ENCODE data around the gene CTNND1.

Gene CTNND1

GRCh38 chr11:57763568-57763967 lies 2.0 kb downstream of the CTNND1 start:
- no peak for DNase-seq (ENCODE audit: low read depth in 2 of 3, low spot score in 2 of 3)

- DNase-seq (ENCODE audit: low read depth in 2 of 3, low spot score in 2 of 3): no peak
These were observed 2.4 kb downstream of the CTNND1 start for GRCh38 chr11:57764021-57764420.

- no peak for DNase-seq (ENCODE audit: low read depth in 2 of 3, low spot score in 2 of 3)
These were observed 3.0 kb downstream of the CTNND1 start for GRCh38 chr11:57764566-57764965.

DNA sequence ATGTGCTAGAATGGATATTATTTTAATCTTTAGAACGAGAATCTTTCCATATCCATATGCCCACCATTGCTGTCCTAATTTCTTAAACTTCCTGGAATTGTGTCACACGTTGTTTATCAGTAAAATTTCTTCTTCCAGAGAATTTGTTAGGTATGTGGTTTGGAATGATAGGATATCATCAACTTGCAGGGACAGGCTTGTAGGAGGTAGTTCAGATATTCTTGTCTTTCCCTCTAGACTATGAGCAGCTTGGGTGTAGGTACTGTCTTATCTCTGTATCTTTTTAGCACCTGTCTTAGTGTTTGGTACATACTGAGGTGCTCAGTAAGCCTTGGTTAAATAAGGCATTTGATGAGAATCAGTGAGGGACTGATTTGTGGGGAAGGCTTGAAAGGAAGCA lies 3.4 kb downstream of the CTNND1 start:
- no peak for DNase-seq (ENCODE audit: low read depth in 2 of 3, low spot score in 2 of 3)

GRCh38 chr11:57770793-57771192 lies 9.2 kb downstream of the CTNND1 start:
- no peak for DNase-seq (ENCODE audit: low read depth in 2 of 3, low spot score in 2 of 3)

DNA sequence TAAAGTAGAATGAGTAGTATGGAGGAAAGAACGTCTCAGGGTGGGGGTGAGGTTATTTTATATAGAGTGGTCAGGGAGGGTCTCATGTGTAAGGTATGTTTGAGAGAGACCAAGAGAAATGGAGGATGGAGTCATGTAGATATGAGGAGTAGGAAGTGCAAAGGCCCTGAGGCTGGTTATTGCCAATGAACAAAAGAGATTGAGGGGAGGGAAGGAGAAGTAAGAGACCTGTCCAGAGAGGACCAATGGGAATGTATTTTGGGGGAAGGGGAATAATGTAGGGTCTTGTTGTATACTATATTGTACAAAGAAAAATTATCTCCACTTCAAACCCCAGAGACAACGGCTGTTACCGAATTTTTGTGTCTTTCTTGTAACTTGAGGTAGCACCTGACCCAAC lies 9.8 kb downstream of the CTNND1 start:
- DNase-seq (ENCODE audit: low read depth in 2 of 3, low spot score in 2 of 3): no peak

DNA sequence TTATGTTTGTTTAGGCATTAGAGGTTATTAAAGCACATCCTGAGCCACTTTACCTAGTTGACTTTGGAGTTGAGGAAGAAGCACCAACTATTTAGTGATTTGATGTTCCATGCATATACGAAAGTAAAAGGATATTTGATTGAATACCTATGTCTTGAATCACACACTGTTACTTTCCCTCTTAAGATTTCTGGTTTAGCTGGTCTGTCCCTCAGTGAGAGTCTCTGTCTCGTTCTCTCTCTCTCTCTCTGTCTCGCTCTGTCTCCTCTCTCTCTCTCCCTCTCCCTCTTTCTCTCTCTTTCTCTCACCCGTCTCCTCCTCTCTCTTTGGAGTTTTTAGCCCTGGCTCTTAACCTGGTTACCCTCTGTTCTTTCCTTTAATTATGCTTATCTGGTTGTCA lies 11.0 kb downstream of the CTNND1 start:
- no peak for DNase-seq (ENCODE audit: low read depth in 2 of 3, low spot score in 2 of 3)

DNA sequence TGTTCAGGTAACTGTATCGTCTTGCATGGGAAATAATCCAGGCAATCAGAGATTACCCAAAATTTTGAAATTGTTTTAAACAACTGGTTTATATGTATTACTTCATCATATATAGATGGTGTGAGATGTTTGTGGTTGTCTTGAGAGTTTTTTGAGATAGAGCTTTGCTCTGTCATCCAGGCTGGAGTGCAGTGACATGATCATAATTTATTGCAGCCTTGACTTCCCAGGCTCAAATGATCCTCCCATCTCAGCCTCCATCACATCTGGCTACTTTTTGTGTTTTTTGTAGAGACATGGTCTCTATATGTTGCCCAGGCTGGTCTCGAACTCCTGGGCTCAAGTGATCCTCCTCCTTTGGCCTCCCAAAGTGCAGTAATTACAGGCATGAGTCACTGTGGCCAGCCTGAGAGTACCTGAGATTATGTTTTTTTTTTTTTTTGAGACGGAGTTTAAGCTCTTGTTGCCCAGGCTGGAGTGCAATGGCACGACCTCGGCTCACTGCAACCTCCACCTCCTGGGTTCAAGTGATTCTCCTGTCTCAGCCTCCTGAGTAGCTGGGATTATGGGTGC lies 11.5 kb downstream of the CTNND1 start:
- no peak for DNase-seq (ENCODE audit: low read depth in 2 of 3, low spot score in 2 of 3)

DNA sequence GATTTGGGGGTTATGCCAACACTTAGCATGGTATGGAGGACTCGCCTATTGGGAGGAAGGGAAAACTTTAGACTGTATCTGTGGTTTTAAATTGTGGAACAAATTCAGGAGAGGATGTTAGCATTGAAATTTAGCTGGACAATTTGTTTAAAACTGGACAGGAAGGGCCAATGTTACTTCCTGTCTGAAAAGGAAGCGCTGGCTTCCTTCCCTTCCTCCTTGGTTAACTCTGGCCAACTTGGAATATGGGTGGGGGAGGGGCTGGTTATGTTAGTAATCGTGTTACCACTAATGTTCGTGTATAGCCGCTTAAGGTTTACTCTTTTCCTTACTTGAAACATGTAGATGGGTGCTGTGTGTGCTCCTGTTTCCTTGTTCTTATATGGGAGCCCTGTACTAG lies 13.9 kb downstream of the CTNND1 start:
- no peak for DNase-seq (ENCODE audit: low read depth in 2 of 3, low spot score in 2 of 3)

DNA sequence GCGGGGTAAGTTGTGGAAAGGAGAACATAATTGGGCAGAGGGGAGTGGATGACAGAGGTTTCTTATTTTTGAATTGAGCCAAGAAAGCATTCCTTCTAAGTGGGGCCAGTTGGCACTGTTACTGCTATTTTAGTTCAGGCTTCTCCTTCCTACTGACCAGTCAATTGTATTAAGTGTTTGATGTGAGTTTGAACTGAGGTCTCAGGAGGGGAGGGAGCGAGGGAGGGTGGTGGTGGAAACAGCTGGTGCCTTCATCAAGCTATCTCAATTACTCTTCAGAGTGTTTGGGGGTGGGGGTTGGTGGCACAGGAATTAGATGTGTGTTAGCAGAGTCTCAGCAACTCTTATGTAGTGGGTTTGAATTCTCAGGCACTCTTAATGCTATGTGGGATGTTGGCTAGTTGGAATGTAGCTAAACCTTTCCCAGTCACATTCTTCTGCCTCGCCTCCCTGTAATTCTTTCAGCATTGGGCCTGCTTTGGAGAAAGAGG lies 14.5 kb downstream of the CTNND1 start:
- DNase-seq (ENCODE audit: low read depth in 2 of 3, low spot score in 2 of 3): no peak

DNA sequence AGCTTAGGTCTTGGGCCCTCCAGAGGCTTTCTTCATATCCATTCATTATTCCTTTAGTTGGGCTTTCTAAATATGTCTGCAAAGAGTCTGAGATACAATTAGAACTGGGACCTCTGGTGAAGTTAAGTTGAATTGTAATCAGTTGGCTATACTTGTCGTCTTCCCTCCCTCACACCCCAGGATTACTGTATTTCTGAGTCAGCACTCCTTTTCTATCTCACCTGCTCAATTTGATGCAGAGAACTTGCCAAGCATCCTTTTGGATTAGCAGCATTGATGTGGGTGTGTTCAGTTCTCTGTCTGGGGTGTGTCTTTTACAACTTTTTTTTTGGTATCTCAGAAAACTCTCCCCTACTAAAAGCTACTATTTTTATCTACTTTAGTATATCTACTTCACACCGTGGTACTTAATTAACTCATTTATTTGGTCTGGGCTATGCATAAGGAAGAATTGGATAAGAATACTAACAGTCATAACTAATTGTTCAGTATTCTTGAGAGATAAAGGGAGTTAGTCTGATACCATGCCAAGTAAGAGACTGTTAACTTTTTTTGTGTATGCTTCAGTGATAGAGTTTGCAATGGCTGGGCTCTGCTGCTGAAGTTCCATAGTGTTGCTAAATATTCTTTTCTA lies 15.1 kb downstream of the CTNND1 start:
- DNase-seq (ENCODE audit: low read depth in 2 of 3, low spot score in 2 of 3): no peak

GRCh38 chr11:57777969-57778317 lies 16.3 kb downstream of the CTNND1 start:
- DNase-seq (ENCODE audit: low read depth in 2 of 3, low spot score in 2 of 3): no peak

DNA sequence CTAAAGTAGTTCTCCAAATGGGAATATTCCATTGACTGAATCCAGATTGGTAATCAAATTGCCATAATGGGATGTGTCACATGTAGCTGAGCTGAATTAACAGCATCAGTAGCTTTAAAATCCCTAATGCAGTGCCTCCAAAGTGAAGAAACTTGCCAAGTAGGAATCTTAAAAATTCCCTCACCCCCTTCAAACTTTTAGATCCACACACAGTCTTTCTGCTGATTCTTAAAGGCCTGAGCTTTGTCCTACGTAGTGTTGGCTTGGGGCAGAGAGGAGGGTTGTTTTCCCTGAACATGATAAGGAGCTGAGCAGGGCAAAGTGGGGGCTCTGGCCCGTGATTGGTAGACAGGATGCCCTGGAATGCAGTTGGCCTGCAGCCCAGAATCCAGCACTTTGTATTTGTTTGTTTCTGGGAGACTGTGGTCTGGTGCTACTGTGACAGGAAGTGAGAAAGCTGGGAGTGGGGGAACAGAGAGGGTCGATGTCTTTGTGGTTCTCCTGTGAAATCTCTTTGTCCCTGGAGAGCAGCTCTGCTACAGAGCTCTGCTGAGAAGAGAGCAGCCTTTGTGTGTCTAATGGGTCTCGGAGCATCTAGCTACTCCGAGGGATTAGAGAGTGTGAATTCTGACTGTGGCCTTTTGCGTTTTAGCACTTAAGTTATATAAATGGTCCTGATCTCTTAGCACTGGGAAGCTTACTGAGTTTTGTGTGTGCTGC lies 16.9 kb downstream of the CTNND1 start:
- no peak for DNase-seq (ENCODE audit: low read depth in 2 of 3, low spot score in 2 of 3)

GRCh38 chr11:57779276-57779675 lies 17.7 kb downstream of the CTNND1 start:
- no peak for DNase-seq (ENCODE audit: low read depth in 2 of 3, low spot score in 2 of 3)

DNA sequence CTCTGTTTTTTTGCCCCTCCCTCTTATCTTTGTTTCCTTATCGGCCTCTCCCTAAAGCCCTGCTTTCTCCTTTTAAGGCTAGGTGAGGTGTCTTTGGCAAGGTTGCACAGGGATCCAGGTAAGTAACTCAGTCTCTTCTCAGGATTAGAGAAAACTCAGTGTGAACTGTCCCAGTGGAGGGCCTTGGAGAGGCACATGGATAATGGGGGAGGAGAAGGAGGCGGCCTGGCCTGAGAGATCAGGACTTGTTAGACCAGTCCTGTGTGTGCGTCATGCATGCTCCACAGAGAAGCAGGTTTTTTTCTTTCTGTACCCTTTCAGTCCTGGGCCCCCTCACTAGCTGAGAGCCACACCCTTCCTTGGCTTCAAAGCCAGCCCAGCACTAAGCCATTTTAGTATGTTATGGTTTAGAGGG lies 19.9 kb downstream of the CTNND1 start:
- DNase-seq (ENCODE audit: low read depth in 2 of 3, low spot score in 2 of 3): no peak

DNA sequence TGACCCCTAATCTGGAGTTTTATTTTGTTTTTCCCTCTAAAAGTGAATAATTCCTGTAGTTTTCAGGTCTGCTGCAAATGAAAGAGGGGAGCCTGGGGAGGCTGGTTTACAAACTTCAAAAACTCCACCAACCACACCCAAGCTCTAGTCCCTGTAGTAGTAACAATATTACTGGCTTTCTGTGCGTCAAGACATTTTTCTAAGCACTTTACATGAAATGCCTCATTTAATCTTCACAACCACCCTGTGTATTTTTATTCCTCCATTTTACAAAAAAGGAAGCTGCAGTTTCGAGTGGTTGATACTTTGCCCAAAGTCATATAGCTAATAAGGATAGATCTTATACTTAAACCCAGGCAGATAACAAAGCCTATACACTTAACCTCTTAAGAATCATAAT lies 23.5 kb downstream of the CTNND1 start:
- no peak for DNase-seq (ENCODE audit: low read depth in 2 of 3, low spot score in 2 of 3)

- no peak for DNase-seq (ENCODE audit: low read depth in 2 of 3, low spot score in 2 of 3)
These were observed 24.8 kb downstream of the CTNND1 start for GRCh38 chr11:57786436-57786835.

GRCh38 chr11:57787006-57787604 lies 25.5 kb downstream of the CTNND1 start:
- no peak for DNase-seq (ENCODE audit: low read depth in 2 of 3, low spot score in 2 of 3)

GRCh38 chr11:57787920-57788702 lies 26.5 kb downstream of the CTNND1 start:
- DNase-seq (ENCODE audit: low read depth in 2 of 3, low spot score in 2 of 3): no peak

GRCh38 chr11:57788703-57789088 lies 27.1 kb downstream of the CTNND1 start:
- DNase-seq (ENCODE audit: low read depth in 2 of 3, low spot score in 2 of 3): no peak

DNA sequence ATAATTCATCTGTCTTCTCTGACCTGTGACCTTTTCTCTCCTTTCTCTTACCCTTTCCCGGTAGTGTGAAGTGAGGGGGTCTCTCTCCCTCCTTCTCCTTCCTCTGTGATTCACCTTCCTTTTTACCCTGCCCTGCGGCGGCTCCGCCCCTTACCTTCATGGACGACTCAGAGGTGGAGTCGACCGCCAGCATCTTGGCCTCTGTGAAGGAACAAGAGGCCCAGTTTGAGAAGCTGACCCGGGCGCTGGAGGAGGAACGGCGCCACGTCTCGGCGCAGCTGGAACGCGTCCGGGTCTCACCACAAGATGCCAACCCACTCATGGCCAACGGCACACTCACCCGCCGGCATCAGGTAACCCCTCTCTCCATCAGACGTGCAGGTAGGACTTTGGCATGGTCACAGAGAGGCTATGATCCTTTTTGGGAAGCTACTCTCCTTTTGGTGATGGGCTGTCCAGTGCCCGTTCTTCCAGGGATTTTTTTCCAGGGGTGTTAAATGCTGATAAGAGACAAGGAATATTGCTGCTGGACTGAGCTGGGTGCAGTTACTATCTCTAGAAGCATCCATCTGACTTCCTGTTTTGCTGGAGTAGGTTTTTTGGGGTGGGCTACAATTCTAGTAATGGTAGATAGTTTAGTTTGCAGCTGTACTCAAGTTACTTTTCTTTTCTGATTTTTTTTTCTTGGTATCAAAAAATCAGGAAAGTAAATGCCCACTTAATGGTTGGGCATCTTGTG lies 29.9 kb downstream of the CTNND1 start:
- no peak for DNase-seq (ENCODE audit: low read depth in 2 of 3, low spot score in 2 of 3)

All from activated CD8-positive, alpha-beta memory T cell treated with anti-CD3 and anti-CD28 coated beads for 48 hours (primary cell).